Esophagus muscularis mucosa (tissue), 4 donors: ENCODE measurements around the gene CDC16. TPM values are rescaled to one million over a fixed set of nuclear protein-coding genes. Genes with fewer than 3 reads are reported as not detected.

Experiments used
- DNase-seq: peaks from one replicate; pipeline ENCODE4 v3.0.0-alpha.2; 2017; ENCODE audit errors: extremely low spot score
- H3K27ac ChIP-seq, 4 donors: fragments of 200-600 bp; sonication (generic); replicated peaks in 1 of 4; 1 replicate in 3 of 4; 2 replicates in 1 of 4; pipeline ENCODE4 v1.5.1; 2016 to 2019; ENCODE audit warnings: mild to moderate bottlenecking in 1 of 4
- H3K27me3 ChIP-seq, 4 donors: fragments of 200-600 bp; sonication (generic); one replicate each; pipeline versions ENCODE4 v1.5.1 to v1.6.0; 2016 to 2019
- H3K36me3 ChIP-seq, 4 donors: fragments of 200-600 bp; sonication (generic); one replicate each; pipeline ENCODE4 v1.5.1; 2016 to 2019
- H3K4me1 ChIP-seq, 4 donors: fragments of 200-600 bp; sonication (generic); one replicate each; pipeline ENCODE4 v1.5.1; 2016 to 2019
- H3K4me3 ChIP-seq, 4 donors: fragments of 200-600 bp; sonication (generic); 1 replicate in 2 of 4; 2 replicates in 2 of 4; pipeline ENCODE4 v1.5.1; 2016 to 2019; ENCODE audit warnings: mild to moderate bottlenecking in 4 of 4, moderate library complexity in 1 of 4
- H3K9me3 ChIP-seq, 4 donors: fragments of 200-600 bp; sonication (generic); 1 replicate in 3 of 4; 2 replicates in 1 of 4; pipeline ENCODE4 v1.5.1; 2016 to 2019
- EP300 ChIP-seq: sonication (generic); formaldehyde crosslinking; IDR thresholded peaks from one replicate; pipeline ENCODE4 v1.6.1; 2017; ENCODE audit warnings: antibody characterized with exemption
- POLR2A ChIP-seq: fragments of 450-650 bp; IDR thresholded peaks from one replicate; pipeline ENCODE4 v1.6.1; 2017; ENCODE audit warnings: antibody characterized with exemption, moderate library complexity, mild to moderate bottlenecking, low read depth
- POLR2AphosphoS5 ChIP-seq, 2 donors: sonication (generic); formaldehyde crosslinking; IDR thresholded peaks; one replicate each; pipeline ENCODE4 v1.6.1; 2017; ENCODE audit warnings: antibody characterized with exemption in 2 of 2
- WGBS: methylation state at CpG from one replicate; pipeline ENCODE4 v1.1.5; 2018; 5-methylcytosine and 5-hydroxymethylcytosine counted together
- intact Hi-C: fragments of 100-400 bp; cut with DNase I; formaldehyde crosslinking; loops from one replicate; pipeline ENCODE4 v1.15.1; 2023
- total RNA-seq, 4 donors: library from RNA; depleted of rRNA; stranded (reverse); fragments of >200 nt; gene quantifications; one replicate each; pipeline versions ENCODE4 v1.1.0 to v1.2.1, GENCODE V29; 2016
- TF ChIP-seq, protein P1 (sequence below), 3 experiments: fragments of 200-600 bp in 2 of 3; fragments of 450-650 bp in 1 of 3; sonication (generic) in 2 of 3; IDR thresholded peaks; one replicate each; pipeline ENCODE4 v1.5.1; 2017 to 2019; ENCODE audit warnings: antibody characterized with exemption in 3 of 3, mild to moderate bottlenecking in 2 of 3, moderate library complexity in 1 of 3

The CDC16 gene
- 10 to 100 TPM; 33.0 to 55.6 (median 42.5) TPM for total RNA-seq

- peak; percentile 97 for DNase-seq
- H3K27ac ChIP-seq, result peak within 1 kb of the TSS; percentile 84 to 89 (median 86)
- intact Hi-C loops, result no loop called here
- peaks cover 13 to 19% (median 17%) of the 10 kb centered on the region in 4 donors for H3K4me1 ChIP-seq
- H3K9me3 ChIP-seq, result no peaks in the 10 kb centered on the region
- WGBS, result 1% methylated on average over 36 of the region's 76 CpGs
- TF ChIP-seq POLR2AphosphoS5 (IDR thresholded peaks at IDR 0.05) (peak; percentile 40 to 64), EP300 (no peak), POLR2A (no peak)
- TF ChIP-seq, protein P1, sequence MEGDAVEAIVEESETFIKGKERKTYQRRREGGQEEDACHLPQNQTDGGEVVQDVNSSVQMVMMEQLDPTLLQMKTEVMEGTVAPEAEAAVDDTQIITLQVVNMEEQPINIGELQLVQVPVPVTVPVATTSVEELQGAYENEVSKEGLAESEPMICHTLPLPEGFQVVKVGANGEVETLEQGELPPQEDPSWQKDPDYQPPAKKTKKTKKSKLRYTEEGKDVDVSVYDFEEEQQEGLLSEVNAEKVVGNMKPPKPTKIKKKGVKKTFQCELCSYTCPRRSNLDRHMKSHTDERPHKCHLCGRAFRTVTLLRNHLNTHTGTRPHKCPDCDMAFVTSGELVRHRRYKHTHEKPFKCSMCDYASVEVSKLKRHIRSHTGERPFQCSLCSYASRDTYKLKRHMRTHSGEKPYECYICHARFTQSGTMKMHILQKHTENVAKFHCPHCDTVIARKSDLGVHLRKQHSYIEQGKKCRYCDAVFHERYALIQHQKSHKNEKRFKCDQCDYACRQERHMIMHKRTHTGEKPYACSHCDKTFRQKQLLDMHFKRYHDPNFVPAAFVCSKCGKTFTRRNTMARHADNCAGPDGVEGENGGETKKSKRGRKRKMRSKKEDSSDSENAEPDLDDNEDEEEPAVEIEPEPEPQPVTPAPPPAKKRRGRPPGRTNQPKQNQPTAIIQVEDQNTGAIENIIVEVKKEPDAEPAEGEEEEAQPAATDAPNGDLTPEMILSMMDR (IDR thresholded peaks at IDR 0.05), result peak in 2 of 3 experiments; percentile 9 to 12
- H3K36me3 ChIP-seq, result peaks cover 31 to 33% (median 32%) of the 10 kb centered on the region in 4 donors
- H3K27me3 ChIP-seq, result peaks cover 0 to 6% (median 0%) of the 10 kb centered on the region in 4 donors
- peak within 1 kb of the TSS; percentile 92 to 96 (median 93) for H3K4me3 ChIP-seq
Observed at GRCh38 chr13:114234645-114235421, at the start of gene CDC16. CDC16 (plus strand) TSS chr13:114234897; CDS start chr13:114235085, 188 bp downstream.

GRCh38 chr13:114185182-114185971 is 49.3 kb upstream of the CDC16 start:
- 63% methylated on average over 6 of the region's 15 CpGs for WGBS
- peak; percentile 55 for DNase-seq
- Histone ChIP-seq H3K27me3 (no peaks in the 10 kb centered on the region), H3K9me3 (no peaks in the 10 kb centered on the region), H3K4me3 (no peak overlapping the region), H3K36me3 (no peaks in the 10 kb centered on the region), H3K4me1 (peaks cover 0 to 11% (median 8%) of the 10 kb centered on the region in 4 donors), H3K27ac (no peak overlapping the region)
- TF ChIP-seq, protein P1 (IDR thresholded peaks at IDR 0.05), result no peak
- TF ChIP-seq EP300 (no peak), POLR2AphosphoS5 (IDR thresholded peaks at IDR 0.05) (no peak), POLR2A (no peak)
- intact Hi-C loops, result no loop called here

- H3K27ac ChIP-seq, result no peak overlapping the region
- intact Hi-C loops, result no loop called here
Observed at GRCh38 chr13:114194853-114195252, 39.8 kb upstream of the CDC16 start.

DNA sequence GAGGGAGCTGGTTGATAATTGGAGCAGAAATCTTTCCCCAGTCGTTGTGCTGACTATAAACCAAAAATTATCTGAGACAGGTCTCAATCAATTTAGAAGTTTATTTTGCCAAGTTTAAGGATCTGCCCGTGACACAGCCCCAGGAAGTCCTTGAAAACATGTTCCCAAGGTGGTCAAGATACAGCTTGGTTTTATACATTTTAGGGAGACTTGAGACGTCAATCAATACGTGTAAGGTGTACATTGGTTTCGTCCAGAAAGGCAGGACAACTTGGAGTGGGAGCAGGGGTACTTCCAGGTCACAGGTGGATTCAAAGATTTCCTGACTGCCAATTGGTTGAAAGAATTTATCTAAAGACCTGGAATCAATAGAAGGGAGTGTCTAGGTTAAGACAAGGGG is 38.1 kb upstream of the CDC16 start:
- 80% methylated on average over 5 of the region's 5 CpGs for WGBS
- intact Hi-C loops, result no loop called here
- no peak overlapping the region for H3K27ac ChIP-seq
- peaks cover 0 to 29% (median 3%) of the 10 kb centered on the region in 4 donors for H3K27me3 ChIP-seq
- TF ChIP-seq POLR2AphosphoS5 (IDR thresholded peaks at IDR 0.05) (no peak), POLR2A (no peak), EP300 (no peak)
- TF ChIP-seq, protein P1 (IDR thresholded peaks at IDR 0.05), result no peak
- no peak overlapping the region for H3K4me3 ChIP-seq
- H3K4me1 ChIP-seq, result peaks cover 0 to 9% (median 0%) of the 10 kb centered on the region in 4 donors
- no peaks in the 10 kb centered on the region for H3K9me3 ChIP-seq
- no peaks in the 10 kb centered on the region for H3K36me3 ChIP-seq
- peak; percentile 66 for DNase-seq

More at GRCh38 chr13:114194853-114195252, 39.8 kb upstream of the CDC16 start:
- 87% methylated on average over 5 of the region's 5 CpGs for WGBS
- Histone ChIP-seq H3K36me3 (no peaks in the 10 kb centered on the region), H3K9me3 (no peaks in the 10 kb centered on the region), H3K27me3 (peaks cover 0 to 11% (median 0%) of the 10 kb centered on the region in 4 donors), H3K4me3 (no peak overlapping the region), H3K4me1 (peaks cover 0 to 2% (median 0%) of the 10 kb centered on the region in 4 donors)
- TF ChIP-seq POLR2AphosphoS5 (IDR thresholded peaks at IDR 0.05) (no peak), EP300 (no peak), POLR2A (no peak)
- TF ChIP-seq, protein P1 (IDR thresholded peaks at IDR 0.05), result no peak
- DNase-seq, result peak; percentile 47
